B cell (primary cell): ENCODE results near the gene CRABP1. TPM values are rescaled to one million over a fixed set of nuclear protein-coding genes. Genes with fewer than 3 reads are reported as not detected.

Experiments
- ATAC-seq: fragments of 200-7000 bp; cut with Tn5 transposase; one replicate; pipeline ENCODE4 v1.10.0; 2021; ENCODE audit warnings: low read depth, mild to moderate bottlenecking, moderate number of reproducible peaks, moderate library complexity
- CTCF ChIA-PET: fragments of 350-600 bp; sonication (Branson Sonifier 250); formaldehyde crosslinking; loops from one replicate; lab custom pipeline; 2021; ENCODE audit warnings: antibody characterized with exemption, inconsistent platforms; lab: Charles Lee
- POLR2A ChIA-PET: fragments of 350-600 bp; sonication (Branson Sonifier 250); formaldehyde crosslinking; loops from one replicate; lab custom pipeline; 2021; ENCODE audit warnings: antibody characterized with exemption; lab: Charles Lee
- DNase-seq: peaks from one replicate; pipeline ENCODE4 v3.0.0; 2013
- H2AFZ ChIP-seq: 2 replicates; pipeline ENCODE4 v1.6.1; 2012; ENCODE audit warnings: mild to moderate bottlenecking, low read depth, low read length; ENCODE audit not compliant: insufficient read depth, poor library complexity, severe bottlenecking
- H3K27ac ChIP-seq, 2 donors: 1 replicate in 1 of 2; 2 replicates in 1 of 2; pipeline ENCODE4 v1.5.1; 2012 to 2013; ENCODE audit warnings: low read length in 2 of 2, mild to moderate bottlenecking in 2 of 2, moderate library complexity in 1 of 2
- H3K27me3 ChIP-seq, 4 experiments: fragments of 200-600 bp in 1 of 4; sonication (generic) in 1 of 4; replicated peaks in 1 of 4; 1 replicate in 2 of 4; 2 replicates in 2 of 4; pipeline versions ENCODE4 v1.6.1 to v1.7.0; 2013 to 2016; ENCODE audit warnings: low read length in 3 of 4, mild to moderate bottlenecking in 2 of 4, mixed read lengths in 1 of 4, moderate library complexity in 1 of 4; ENCODE audit not compliant: insufficient read depth in 4 of 4, control insufficient read depth in 3 of 4; ENCODE audit errors: control extremely low read depth in 1 of 4
- H3K36me3 ChIP-seq, 2 experiments: replicated peaks in 1 of 2; 1 replicate in 1 of 2; 2 replicates in 1 of 2; pipeline versions ENCODE4 v1.6.1 to v1.7.1; 2013; ENCODE audit warnings: low read length in 1 of 2; ENCODE audit not compliant: insufficient read depth in 2 of 2, control insufficient read depth in 1 of 2; ENCODE audit errors: control extremely low read depth in 1 of 2, extremely low read depth in 1 of 2
- H3K4me1 ChIP-seq, 2 donors: fragments of 200-600 bp in 1 of 2; sonication (generic) in 1 of 2; 1 replicate in 1 of 2; 2 replicates in 1 of 2; pipeline versions ENCODE4 v1.5.1 to v1.6.1; 2013 to 2017; ENCODE audit warnings: low read length in 2 of 2; ENCODE audit not compliant: control insufficient read depth in 2 of 2, insufficient read depth in 2 of 2
- H3K4me2 ChIP-seq: replicated peaks from 2 replicates; pipeline ENCODE3; 2012; ENCODE audit warnings: mild to moderate bottlenecking, low read depth, low read length; ENCODE audit not compliant: poor library complexity, severe bottlenecking
- H3K4me3 ChIP-seq, 5 experiments: fragments of 200-600 bp in 1 of 5; sonication (generic) in 1 of 5; 1 replicate in 3 of 5; 2 replicates in 2 of 5; pipeline versions ENCODE4 v1.5.1 to v1.7.0; 2011 to 2016; ENCODE audit warnings: low read length in 4 of 5, mild to moderate bottlenecking in 4 of 5, low read depth in 2 of 5, control low read depth in 1 of 5, moderate library complexity in 1 of 5; ENCODE audit not compliant: insufficient read depth in 1 of 5; ENCODE audit errors: control extremely low read depth in 1 of 5, extremely low read depth in 1 of 5
- H3K79me2 ChIP-seq: fragments of 200-600 bp; sonication (generic); one replicate; pipeline ENCODE4 v1.6.0; 2016; ENCODE audit warnings: low read length; ENCODE audit not compliant: control insufficient read depth, insufficient read depth
- H3K9ac ChIP-seq: fragments of 200-600 bp; sonication (generic); 2 replicates; pipeline ENCODE4 v1.6.1; 2017; ENCODE audit warnings: mild to moderate bottlenecking, low read length, moderate library complexity
- H3K9me3 ChIP-seq, 3 donors: one replicate each; pipeline versions ENCODE4 v1.6.1 to v1.7.1; 2013; ENCODE audit warnings: low read length in 2 of 3; ENCODE audit not compliant: control insufficient read depth in 2 of 3, insufficient read depth in 1 of 3; ENCODE audit errors: control extremely low read depth in 1 of 3
- H4K20me1 ChIP-seq: 2 replicates; pipeline ENCODE4 v1.6.0; 2012; ENCODE audit warnings: mild to moderate bottlenecking, low read length; ENCODE audit not compliant: insufficient read depth, control insufficient read depth, poor library complexity, severe bottlenecking
- H3K27ac Mint-ChIP-seq: one replicate; pipeline ENCODE4 v1.8.0; 2021; ENCODE audit warnings: mixed read lengths
- H3K27me3 Mint-ChIP-seq: one replicate; pipeline ENCODE4 v1.8.0; 2021; ENCODE audit warnings: mixed read lengths
- H3K4me1 Mint-ChIP-seq: one replicate; pipeline ENCODE4 v1.8.0; 2021; ENCODE audit warnings: mixed read lengths
- H3K4me3 Mint-ChIP-seq: one replicate; pipeline ENCODE4 v1.8.0; 2021; ENCODE audit warnings: mixed read lengths
- H3K9me3 Mint-ChIP-seq: one replicate; pipeline ENCODE4 v1.8.0; 2022; ENCODE audit warnings: mixed read lengths; ENCODE audit not compliant: insufficient read depth
- EZH2 ChIP-seq: IDR thresholded peaks from 2 replicates; pipeline ENCODE4 v1.6.1; 2012; ENCODE audit warnings: borderline replicate concordance, low read depth, mild to moderate bottlenecking, moderate library complexity, low read length; ENCODE audit not compliant: insufficient read depth, poor library complexity, severe bottlenecking
- WGBS: methylation state at CpG from one replicate; pipeline ENCODE4 v1.1.5; 2013; ENCODE audit warnings: missing lambda C conversion rate; ENCODE audit not compliant: insufficient coverage; 5-methylcytosine and 5-hydroxymethylcytosine counted together
- intact Hi-C: fragments of 100-400 bp; cut with micrococcal nuclease; formaldehyde crosslinking; loops from one replicate; pipeline ENCODE4 v1.10.0; 2022
- polyA plus RNA-seq: library from polyadenylated mRNA; depleted of rRNA; stranded (reverse); fragments of >200 nt; gene quantifications from 2 replicates; pipeline ENCODE4 v1.2.3, GENCODE V29; 2012
- total RNA-seq, 2 donors: library from RNA; stranded (reverse); fragments of 120-200 nt in 1 of 2; gene quantifications; 1 replicate in 1 of 2; 2 replicates in 1 of 2; pipeline versions ENCODE4 v1.2.3 to v1.2.4, GENCODE V29; 2013 to 2022
- TF ChIP-seq, protein P1 (sequence below): fragments of 200-600 bp; IDR thresholded peaks from one replicate; pipeline ENCODE4 v1.8.0; 2022; ENCODE audit warnings: antibody characterized with exemption, mild to moderate bottlenecking

The CRABP1 gene
- total and polyA plus RNA-seq, 2 donors (not counting 1 experiment from before 2014, with no cell fraction given): not detected

DNA sequence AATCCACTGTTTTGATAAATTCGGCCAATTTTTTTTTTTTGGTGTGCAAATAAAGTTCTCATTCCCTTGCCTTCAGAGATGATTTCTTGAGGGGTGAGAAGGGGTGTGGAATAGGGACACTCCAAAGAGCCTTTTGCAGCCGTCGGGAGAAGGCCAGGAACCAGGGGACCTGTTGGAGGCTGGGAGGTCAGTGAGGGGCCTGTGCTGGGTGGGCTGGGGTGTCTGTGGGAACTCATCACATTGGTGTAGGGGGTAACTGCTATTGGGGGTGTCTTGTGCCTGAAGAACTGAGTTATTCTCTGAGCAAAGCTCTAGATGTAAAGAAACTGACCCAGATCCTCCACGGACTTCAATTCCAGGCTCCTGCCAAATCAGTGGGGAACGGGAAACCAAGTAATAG lies 27.2 kb upstream of the CRABP1 start:
- intact Hi-C loops: no loop called here
- Histone ChIP-seq H3K4me2 (no peak overlapping the region), H3K36me3 (no peaks in the 10 kb centered on the region), H2AFZ (no peak overlapping the region), H3K4me3 (no peak overlapping the region), H3K27me3 (peaks cover 0 to 10% (median 0%) of the 10 kb centered on the region in 4 experiments), H3K9me3 (no peaks in the 10 kb centered on the region), H4K20me1 (no peaks in the 10 kb centered on the region), H3K4me1 (no peaks in the 10 kb centered on the region), H3K27ac (no peak overlapping the region), H3K9ac (no peak overlapping the region), H3K79me2 (no peaks in the 10 kb centered on the region)
- Mint-ChIP-seq H3K9me3 (no peaks in the 10 kb centered on the region), H3K27me3 (peaks cover 3% of the 10 kb centered on the region), H3K27ac (no peak overlapping the region), H3K4me3 (no peak overlapping the region), H3K4me1 (no peaks in the 10 kb centered on the region)
- TF ChIP-seq, protein P1, sequence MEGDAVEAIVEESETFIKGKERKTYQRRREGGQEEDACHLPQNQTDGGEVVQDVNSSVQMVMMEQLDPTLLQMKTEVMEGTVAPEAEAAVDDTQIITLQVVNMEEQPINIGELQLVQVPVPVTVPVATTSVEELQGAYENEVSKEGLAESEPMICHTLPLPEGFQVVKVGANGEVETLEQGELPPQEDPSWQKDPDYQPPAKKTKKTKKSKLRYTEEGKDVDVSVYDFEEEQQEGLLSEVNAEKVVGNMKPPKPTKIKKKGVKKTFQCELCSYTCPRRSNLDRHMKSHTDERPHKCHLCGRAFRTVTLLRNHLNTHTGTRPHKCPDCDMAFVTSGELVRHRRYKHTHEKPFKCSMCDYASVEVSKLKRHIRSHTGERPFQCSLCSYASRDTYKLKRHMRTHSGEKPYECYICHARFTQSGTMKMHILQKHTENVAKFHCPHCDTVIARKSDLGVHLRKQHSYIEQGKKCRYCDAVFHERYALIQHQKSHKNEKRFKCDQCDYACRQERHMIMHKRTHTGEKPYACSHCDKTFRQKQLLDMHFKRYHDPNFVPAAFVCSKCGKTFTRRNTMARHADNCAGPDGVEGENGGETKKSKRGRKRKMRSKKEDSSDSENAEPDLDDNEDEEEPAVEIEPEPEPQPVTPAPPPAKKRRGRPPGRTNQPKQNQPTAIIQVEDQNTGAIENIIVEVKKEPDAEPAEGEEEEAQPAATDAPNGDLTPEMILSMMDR: no peak
- no peak for TF ChIP-seq EZH2
- no peak for DNase-seq
- 95% methylated on average over 5 of the region's 5 CpGs for WGBS
- ChIA-PET POLR2A (no interaction called here), CTCF (no interaction called here)
- no peak for ATAC-seq

DNA sequence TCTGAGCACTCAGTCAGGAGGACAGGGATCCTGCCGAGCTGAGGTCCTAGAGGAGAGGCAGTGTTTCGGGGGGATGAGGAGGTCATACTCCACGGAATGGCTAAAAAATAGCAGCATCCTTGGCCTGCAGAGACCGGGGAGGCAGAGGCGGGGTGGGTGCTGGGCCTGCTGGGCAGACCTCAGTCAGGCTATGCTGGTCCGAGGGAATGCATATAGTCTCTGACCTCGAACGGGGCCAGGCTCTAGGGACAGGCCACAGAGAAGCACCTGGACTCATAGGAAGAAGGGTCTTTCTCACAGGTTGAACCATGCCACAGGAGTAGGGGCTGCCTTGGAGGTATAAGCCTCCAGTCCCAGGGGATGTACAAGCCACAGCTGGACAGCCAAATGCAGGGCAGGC lies 26.8 kb upstream of the CRABP1 start:
- CTCF ChIA-PET: no interaction called here
- no peak overlapping the region for H3K9ac ChIP-seq

More for the DNA sequence above, 26.8 kb upstream of the CRABP1 start:
- no peak overlapping the region for H2AFZ ChIP-seq
- H3K4me3 ChIP-seq: no peak overlapping the region
- Mint-ChIP-seq H3K4me3 (no peak overlapping the region), H3K4me1 (no peaks in the 10 kb centered on the region), H3K9me3 (no peaks in the 10 kb centered on the region), H3K27me3 (no peaks in the 10 kb centered on the region), H3K27ac (no peak overlapping the region)
- no peaks in the 10 kb centered on the region for H3K9me3 ChIP-seq
- no peaks in the 10 kb centered on the region for H3K36me3 ChIP-seq
- H4K20me1 ChIP-seq: no peaks in the 10 kb centered on the region
- DNase-seq: no peak
- H3K27ac ChIP-seq: no peak overlapping the region
- intact Hi-C loops: no loop called here
- ATAC-seq: no peak
- H3K4me2 ChIP-seq: no peak overlapping the region
- no peaks in the 10 kb centered on the region for H3K4me1 ChIP-seq
- POLR2A ChIA-PET: no interaction called here
- peaks cover 0 to 5% (median 0%) of the 10 kb centered on the region in 4 experiments for H3K27me3 ChIP-seq
- TF ChIP-seq, protein P1: no peak
- no peak for TF ChIP-seq EZH2
- WGBS: 78% methylated on average over 8 of the region's 8 CpGs
- H3K79me2 ChIP-seq: no peaks in the 10 kb centered on the region
